GM15510 (cell line): ENCODE data around the gene CTNS.
A peak's percentile ranks its signal among the peaks of the same experiment; 100 is the strongest.

Experiments
- POLR2A ChIP-seq: IDR thresholded peaks from 3 replicates; pipeline ENCODE4 v1.6.1; 2011; ENCODE audit warnings: borderline replicate concordance; ENCODE audit not compliant: insufficient read length; ENCODE audit errors: extremely low read depth

CTNS gene

GRCh38 chr17:3636154-3636907 lies at the start of gene CTNS, which contains the start of gene SHPK:
TSS of gene CTNS (plus strand) at chr17:3636760. CDS start at chr17:3640207, 3,447 bp downstream.
TSS of gene SHPK (minus strand) at chr17:3636250. CDS start at chr17:3636219, 31 bp downstream.
- TF ChIP-seq POLR2A, result peak; percentile 82

GRCh38 chr17:3589784-3590183 lies 46.8 kb upstream of the CTNS start:
- TF ChIP-seq POLR2A, result no peak

DNA sequence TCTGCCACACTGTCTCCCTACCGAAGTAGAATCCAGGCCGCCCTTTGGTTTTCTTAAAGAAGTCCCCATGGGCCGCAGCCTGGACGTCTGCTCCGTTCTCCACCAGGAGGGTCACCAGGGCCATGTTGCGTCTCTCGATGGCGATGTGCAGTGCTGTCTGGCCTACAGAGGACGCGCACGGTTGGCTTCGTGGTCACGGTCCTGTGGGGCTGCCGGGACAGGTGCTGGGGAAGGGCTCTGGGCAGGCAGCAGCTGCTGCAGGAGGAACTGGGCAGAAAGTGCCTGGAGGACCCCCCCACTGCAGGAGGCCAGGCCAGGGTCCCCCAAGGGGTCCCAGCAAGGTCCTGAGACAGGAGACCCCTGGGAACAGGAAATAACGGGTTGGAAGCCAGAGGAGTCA lies 46.3 kb upstream of the CTNS start:
- no peak for TF ChIP-seq POLR2A

DNA sequence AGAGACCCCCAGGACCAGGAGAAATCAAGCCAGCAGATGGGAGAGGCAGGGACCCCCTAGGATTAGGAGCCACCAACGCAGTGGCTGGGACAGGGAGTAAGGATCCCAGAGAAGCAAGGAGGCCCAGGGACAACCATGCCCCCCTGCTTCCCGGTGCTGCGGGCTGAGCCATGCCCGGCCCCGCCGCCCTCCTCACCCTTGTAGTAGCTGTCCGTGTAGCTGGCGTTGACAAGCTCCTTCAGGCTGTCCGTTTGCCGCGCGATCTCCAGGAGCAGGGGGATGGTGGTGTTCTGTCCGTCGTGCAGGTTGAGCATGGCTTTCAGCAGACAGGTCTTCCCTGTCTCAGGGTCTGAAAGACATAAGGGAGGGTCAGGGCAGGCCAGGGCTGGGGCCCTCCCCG lies 45.8 kb upstream of the CTNS start:
- TF ChIP-seq POLR2A, result no peak

DNA sequence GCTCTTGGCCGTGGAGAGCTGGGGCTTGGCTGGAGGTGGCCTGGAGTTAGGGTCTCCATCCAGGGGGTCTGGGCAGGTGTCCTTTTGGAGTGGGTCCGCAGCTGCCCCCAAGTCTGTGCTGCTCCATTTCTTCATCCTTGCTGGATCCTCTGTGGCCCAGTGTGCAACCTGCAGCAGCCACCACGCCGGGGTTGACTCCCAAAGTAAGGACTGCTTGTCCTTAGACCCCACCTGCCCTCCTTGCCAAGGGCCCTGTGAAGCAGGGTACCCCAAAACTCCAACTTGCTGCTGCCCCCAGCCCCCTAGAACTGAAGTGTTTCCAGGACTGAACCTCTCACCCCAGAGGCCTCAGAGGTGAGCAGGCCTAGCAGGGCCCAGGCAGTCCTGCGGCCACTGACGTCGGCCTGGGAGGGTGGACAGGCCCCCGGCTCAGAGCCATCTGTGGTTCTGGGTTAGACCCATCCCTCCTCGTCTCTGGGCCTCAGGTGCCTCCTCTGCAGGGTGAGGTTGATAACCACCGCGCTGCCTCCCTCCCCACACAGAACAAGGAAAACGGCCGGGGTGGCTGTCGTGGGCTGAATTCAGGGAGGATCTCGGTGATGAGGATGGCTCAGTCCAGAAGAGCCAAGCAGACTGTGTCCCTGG lies 44.2 kb upstream of the CTNS start:
- TF ChIP-seq POLR2A, result no peak

GRCh38 chr17:3593384-3593783 lies 43.2 kb upstream of the CTNS start:
- TF ChIP-seq POLR2A, result no peak

DNA sequence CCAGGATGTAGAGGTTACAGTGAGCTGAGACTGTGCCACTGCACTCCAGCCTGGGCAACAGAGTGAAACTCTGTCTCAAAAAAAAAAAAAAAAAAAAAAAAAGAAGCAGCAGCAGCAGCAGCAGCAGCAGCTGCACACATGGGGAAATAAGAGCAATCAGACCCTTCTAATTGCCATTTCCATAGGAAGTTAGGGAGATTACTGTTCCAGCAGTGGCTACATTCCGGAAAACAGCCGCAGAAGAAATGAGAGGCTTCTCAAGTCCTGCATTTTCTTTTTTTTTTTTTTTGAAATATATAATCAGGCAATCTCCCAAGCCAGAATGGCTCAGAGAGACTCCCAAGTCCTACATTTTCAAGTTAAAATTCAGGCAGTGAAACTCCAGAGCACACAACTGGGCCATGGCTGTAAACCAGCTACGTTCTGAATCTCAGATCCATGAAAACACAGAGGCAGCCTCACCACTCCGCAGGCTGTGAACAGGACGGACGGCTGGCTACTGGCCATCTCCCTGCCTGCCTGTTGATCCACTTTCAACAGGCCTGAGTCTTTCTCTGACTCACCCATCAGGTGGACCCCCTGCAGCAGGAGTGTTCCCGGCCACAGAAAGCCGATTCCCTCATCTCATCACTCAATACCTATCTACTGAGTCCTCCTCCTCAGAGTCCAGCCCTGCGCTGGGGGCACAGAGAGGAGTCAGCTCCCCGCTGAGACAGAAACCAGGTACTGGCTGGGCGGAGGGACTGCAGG lies 42.3 kb upstream of the CTNS start:
- TF ChIP-seq POLR2A, result no peak

DNA sequence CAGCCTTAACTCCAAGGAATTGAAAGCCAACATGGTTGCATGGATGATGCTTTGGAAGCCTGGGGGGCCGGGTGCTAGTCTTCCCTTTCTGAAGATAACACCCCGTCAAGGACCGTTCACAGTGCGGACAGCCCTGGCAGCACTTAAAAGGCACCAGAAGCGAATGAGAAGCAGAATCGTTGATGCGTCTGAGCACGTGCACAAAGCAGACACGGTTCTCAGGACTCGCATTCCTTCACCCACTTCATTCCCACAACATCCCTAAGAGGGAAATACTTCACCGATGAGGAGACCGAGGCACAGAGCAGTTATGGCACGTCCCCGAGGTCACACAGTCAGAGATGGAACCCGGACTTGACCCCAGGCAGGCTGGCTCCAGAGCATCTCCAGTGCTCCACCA lies 41.6 kb upstream of the CTNS start:
- TF ChIP-seq POLR2A, result no peak

GRCh38 chr17:3596804-3597464 lies 39.6 kb upstream of the CTNS start:
- TF ChIP-seq POLR2A, result no peak

GRCh38 chr17:3598078-3598477 lies 38.5 kb upstream of the CTNS start:
- no peak for TF ChIP-seq POLR2A

- TF ChIP-seq POLR2A, result no peak
Measured at GRCh38 chr17:3600529-3601205, 35.9 kb upstream of the CTNS start.

DNA sequence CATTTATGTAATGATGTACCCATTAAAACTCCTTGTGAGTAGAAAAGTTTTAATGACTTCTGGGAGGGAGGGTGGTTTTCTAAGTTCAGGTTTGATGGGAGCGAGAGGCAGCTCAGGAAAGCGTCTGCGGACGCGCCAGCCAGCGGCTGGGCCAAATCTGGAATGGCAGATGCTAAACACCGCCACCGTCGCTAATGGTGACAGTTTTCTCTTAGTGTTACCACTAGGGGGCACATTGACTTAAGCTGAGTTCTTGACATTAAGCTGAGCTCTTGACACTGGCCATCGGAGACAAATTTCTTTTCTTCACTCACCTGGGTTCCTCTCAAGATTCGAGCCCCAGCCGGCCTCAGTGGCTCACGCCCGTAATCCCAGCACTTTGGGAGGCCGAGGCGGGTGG lies 34.1 kb upstream of the CTNS start:
- TF ChIP-seq POLR2A, result no peak

- no peak for TF ChIP-seq POLR2A
Measured at GRCh38 chr17:3603119-3603869, 33.3 kb upstream of the CTNS start.

- no peak for TF ChIP-seq POLR2A
Measured at GRCh38 chr17:3603870-3604259, 32.7 kb upstream of the CTNS start.
